HepG2 (cell line): ENCODE measurements around the gene LIME1. TPM values are rescaled to one million over a fixed set of nuclear protein-coding genes. Genes with fewer than 3 reads are reported as not detected.

Experiments used
- AHDC1 ChIP-seq: sonication (generic); formaldehyde crosslinking; IDR thresholded peaks from 2 replicates; pipeline ENCODE4 v1.5.1; 2020; ENCODE audit warnings: mild to moderate bottlenecking, missing genetic modification reagents, borderline replicate concordance
- ATF6 ChIP-seq: sonication (generic); formaldehyde crosslinking; conservative IDR thresholded peaks from 2 replicates; pipeline ENCODE4 v1.4.0; 2020; ENCODE audit warnings: missing genetic modification reagents
- EZH2 ChIP-seq: conservative IDR thresholded peaks from 2 replicates; pipeline ENCODE4 v1.6.1; 2012; ENCODE audit warnings: mild to moderate bottlenecking, low read depth, low read length, moderate library complexity
- HMGXB4 ChIP-seq, 2 experiments: sonication (generic) in 1 of 2; formaldehyde crosslinking in 1 of 2; IDR thresholded peaks; 2 replicates each; pipeline versions ENCODE4 v1.4.0 to v1.6.1; 2018 to 2020; ENCODE audit warnings: missing genetic modification reagents in 2 of 2, borderline replicate concordance in 1 of 2, low read depth in 1 of 2, mild to moderate bottlenecking in 1 of 2, missing biosample characterization in 1 of 2
- HOXA7 ChIP-seq: sonication (generic); formaldehyde crosslinking; IDR thresholded peaks from 2 replicates; pipeline ENCODE4 v1.8.1; 2022; ENCODE audit warnings: mild to moderate bottlenecking, missing genetic modification reagents, moderate library complexity
- MAFF ChIP-seq: IDR thresholded peaks from 2 replicates; pipeline ENCODE4 v1.6.1; 2011; ENCODE audit warnings: low read depth, low read length, improper control_type of control experiment
- MTF1 ChIP-seq: sonication (generic); formaldehyde crosslinking; IDR thresholded peaks from 2 replicates; pipeline ENCODE4 v1.5.0; 2020; ENCODE audit warnings: missing genetic modification reagents
- ONECUT2 ChIP-seq: sonication (generic); formaldehyde crosslinking; IDR thresholded peaks from 2 replicates; pipeline ENCODE4 v1.4.0; 2020; ENCODE audit warnings: missing genetic modification reagents
- REL ChIP-seq: sonication (generic); formaldehyde crosslinking; conservative IDR thresholded peaks from 2 replicates; pipeline ENCODE4 v1.8.0; 2022; ENCODE audit warnings: mild to moderate bottlenecking, missing genetic modification reagents, moderate library complexity
- RXRA ChIP-seq: sonication (generic); formaldehyde crosslinking; IDR thresholded peaks from 2 replicates; pipeline ENCODE4 v1.5.1; 2020; ENCODE audit warnings: missing genetic modification reagents
- SP1 ChIP-seq, 2 experiments: fragments of 450-650 bp in 1 of 2; sonication (generic) in 1 of 2; formaldehyde crosslinking in 1 of 2; IDR thresholded peaks; 2 replicates each; pipeline versions ENCODE4 v1.4.0 to v1.6.1; 2016 to 2020; ENCODE audit warnings: missing genetic modification reagents in 1 of 2
- ZBTB42 ChIP-seq: sonication (generic); formaldehyde crosslinking; IDR thresholded peaks from 2 replicates; pipeline ENCODE4 v1.5.0; 2020; ENCODE audit warnings: mild to moderate bottlenecking, missing genetic modification reagents
- ZNF672 ChIP-seq: sonication (generic); formaldehyde crosslinking; IDR thresholded peaks from 2 replicates; pipeline ENCODE4 v1.8.1; 2022; ENCODE audit warnings: missing genetic modification reagents
- ZNF766 ChIP-seq: sonication (generic); formaldehyde crosslinking; IDR thresholded peaks from 2 replicates; pipeline ENCODE4 v1.5.0; 2020; ENCODE audit warnings: missing genetic modification reagents, borderline replicate concordance
- ZNF879 ChIP-seq: sonication (generic); formaldehyde crosslinking; IDR thresholded peaks from 2 replicates; pipeline ENCODE4 v1.8.1; 2023; ENCODE audit warnings: missing genetic modification reagents
- polyA plus RNA-seq, 8 experiments: library from polyadenylated mRNA; depleted of rRNA in 3 of 8; stranded (reverse) in 7 of 8; unstranded in 1 of 8; fragments of >200 nt; fragmentation: Illumina TruSeq in 4 of 8; extraction: Trizol in 4 of 8; gene quantifications; 2 replicates each; pipeline versions ENCODE4 v1.2.1 to v1.2.3, GENCODE V29; 2011 to 2016; ENCODE audit warnings: low read depth in 4 of 8, missing spikeins in 1 of 8, mixed read lengths in 1 of 8; ENCODE audit not compliant: insufficient read depth in 1 of 8
- total RNA-seq, 5 experiments: library from RNA; depleted of rRNA; stranded (reverse); fragments of >200 nt; fragmentation: Illumina TruSeq; extraction: Trizol; gene quantifications; 2 replicates each; pipeline ENCODE4 v1.2.3, GENCODE V29; 2016; ENCODE audit warnings: low read depth in 1 of 5

The LIME1 gene
- total and polyA plus RNA-seq, 2 of the 13 experiments (the other 11 are each of a cell fraction or from before 2014, with no cell fraction given), result 13.0 to 61.5 TPM

GRCh38 chr20:63739130-63740069 lies 2.9 kb downstream of the LIME1 start, which contains the start of gene SLC2A4RG (continued):
- TF ChIP-seq AHDC1 (CRISPR knock-in tag) (no peak), RXRA (CRISPR knock-in tag) (peak; percentile 88), ZBTB42 (peak; percentile 52; the same call in 1 of the 2 replicates), ZNF672 (CRISPR knock-in tag) (no peak), ZNF766 (peak; percentile 83), SP1 (IDR thresholded peaks at IDR 0.05) (no peak), SP1 (CRISPR knock-in tag; IDR thresholded peaks at IDR 0.05) (peak; percentile 68), ATF6 (CRISPR knock-in tag) (peak; percentile 35; the same call in 1 of the 2 replicates), MAFF (no peak; the same call in 1 of the 2 replicates), HOXA7 (no peak), EZH2 (no peak), REL (CRISPR knock-in tag) (0 out of 2 replicates have a peak, but pooled peaks have one; percentile 70), ZNF879 (CRISPR knock-in tag) (peak; percentile 52; the same call in 1 of the 2 replicates), ONECUT2 (CRISPR knock-in tag) (peak; percentile 72), HMGXB4 (CRISPR knock-in tag; IDR thresholded peaks at IDR 0.05; ENCODE audit: borderline replicate concordance in 1 of 2, low read depth in 1 of 2) (peak; percentile 84 to 87; a peak in 3 of 4 replicates), MTF1 (peak; percentile 77; the same call in 1 of the 2 replicates)
